RKO (cell line): ENCODE results near the gene ZNF182.
"Not testable (repeated sequence)": the region's sequence is repeated elsewhere in the genome, so short reads cannot be mapped to it uniquely, and the experiment has no call there.

Experiments used
- DNase-seq: peaks from one replicate; pipeline ENCODE4 v3.0.0-alpha.2; 2016; ENCODE audit warnings: low spot score

The ZNF182 gene

GRCh38 chrX:48001260-48001659, 2.5 kb downstream of the ZNF182 start:
- no peak for DNase-seq

GRCh38 chrX:47992669-47993068, 11.1 kb downstream of the ZNF182 start:
- DNase-seq = no peak

GRCh38 chrX:47992095-47992380, 11.8 kb downstream of the ZNF182 start:
- no peak for DNase-seq

GRCh38 chrX:47991263-47992094, 12.3 kb downstream of the ZNF182 start:
- peak; percentile 74 for DNase-seq

- no peak for DNase-seq
Measured at GRCh38 chrX:47976254-47977151, 27.3 kb downstream of the ZNF182 start.

- no peak for DNase-seq
Measured at GRCh38 chrX:47973235-47973634, 30.6 kb downstream of the ZNF182 start.

- DNase-seq = not testable (repeated sequence)
Measured at GRCh38 chrX:47965526-47965925, 38.3 kb downstream of the ZNF182 start.

GRCh38 chrX:47961830-47962229, 42.0 kb downstream of the ZNF182 start:
- DNase-seq = not testable (repeated sequence)

GRCh38 chrX:47960406-47960805, 43.4 kb downstream of the ZNF182 start:
- no peak for DNase-seq

GRCh38 chrX:47958761-47959342, 44.9 kb downstream of the ZNF182 start:
- DNase-seq = peak; percentile 35

- not testable (repeated sequence) for DNase-seq
Measured at GRCh38 chrX:47958206-47958605, 45.6 kb downstream of the ZNF182 start.

GRCh38 chrX:47956016-47956415, 47.8 kb downstream of the ZNF182 start:
- DNase-seq = no peak

GRCh38 chrX:47955295-47955694, 48.5 kb downstream of the ZNF182 start:
- not testable (repeated sequence) for DNase-seq

GRCh38 chrX:47941423-47941822, 62.4 kb downstream of the ZNF182 start:
- peak; percentile 34 for DNase-seq

GRCh38 chrX:47940448-47940847, 63.3 kb downstream of the ZNF182 start:
- DNase-seq = no peak

GRCh38 chrX:47936940-47937317, 66.9 kb downstream of the ZNF182 start:
- no peak for DNase-seq

GRCh38 chrX:47936224-47936939, 67.4 kb downstream of the ZNF182 start:
- DNase-seq = no peak

- no peak for DNase-seq
Measured at GRCh38 chrX:47933946-47934345, 69.8 kb downstream of the ZNF182 start.

GRCh38 chrX:47931970-47932369, 71.8 kb downstream of the ZNF182 start:
- DNase-seq = not testable (repeated sequence)

- no peak for DNase-seq
Measured at GRCh38 chrX:47927212-47927611, 76.6 kb downstream of the ZNF182 start.
